Measurements from ENCODE around the gene GABRA4. TPM values are rescaled to one million over a fixed set of nuclear protein-coding genes. Genes with fewer than 3 reads are reported as not detected.

GABRA4 gene
- total RNA-seq, 1 experiment from 2014 or later = not detected

- Mint-ChIP-seq H3K4me3 (ENCODE audit: low read depth, unreplicated experiment) (no peak overlapping the region), H3K9me3 (ENCODE audit: low read depth, unreplicated experiment) (no peaks in the 10 kb centered on the region), H3K27me3 (ENCODE audit: unreplicated experiment) (no peaks in the 10 kb centered on the region), H3K4me1 (ENCODE audit: low read depth, unreplicated experiment) (no peaks in the 10 kb centered on the region), H3K36me3 (ENCODE audit: insufficient read depth, unreplicated experiment) (no peaks in the 10 kb centered on the region), H3K27ac (ENCODE audit: unreplicated experiment) (no peak overlapping the region)
- no TSS peak for BruUV-seq (replicated peaks)
- CTCF ChIA-PET = no interaction called here
- TF ChIP-seq CTCF (IDR thresholded peaks at IDR 0.05; ENCODE audit: unreplicated experiment) = no peak
- intact Hi-C loops (cut with micrococcal nuclease; ENCODE audit: unreplicated experiment) = no loop called here
- no peak for DNase-seq
Measured at GRCh38 chr4:46950826-46951225, 42.6 kb downstream of the GABRA4 start.

GRCh38 chr4:46949822-46950221, 43.6 kb downstream of the GABRA4 start:
- CTCF ChIA-PET = no interaction called here
- Mint-ChIP-seq H3K9me3 (ENCODE audit: low read depth, unreplicated experiment) (no peaks in the 10 kb centered on the region), H3K27me3 (ENCODE audit: unreplicated experiment) (no peaks in the 10 kb centered on the region), H3K27ac (ENCODE audit: unreplicated experiment) (no peak overlapping the region), H3K4me3 (ENCODE audit: low read depth, unreplicated experiment) (no peak overlapping the region), H3K36me3 (ENCODE audit: insufficient read depth, unreplicated experiment) (no peaks in the 10 kb centered on the region), H3K4me1 (ENCODE audit: low read depth, unreplicated experiment) (no peaks in the 10 kb centered on the region)
- BruUV-seq (replicated peaks) = no TSS peak
- DNase-seq = no peak
- intact Hi-C loops (cut with micrococcal nuclease; ENCODE audit: unreplicated experiment) = no loop called here
- no peak for TF ChIP-seq CTCF (IDR thresholded peaks at IDR 0.05; ENCODE audit: unreplicated experiment)

- CTCF ChIA-PET = no interaction called here
- H3K36me3 Mint-ChIP-seq (ENCODE audit: insufficient read depth, unreplicated experiment) = no peaks in the 10 kb centered on the region
- no peaks in the 10 kb centered on the region for H3K27me3 Mint-ChIP-seq (ENCODE audit: unreplicated experiment)
- no peak overlapping the region for H3K4me3 Mint-ChIP-seq (ENCODE audit: low read depth, unreplicated experiment)
- DNase-seq = no peak
- H3K9me3 Mint-ChIP-seq (ENCODE audit: low read depth, unreplicated experiment) = no peaks in the 10 kb centered on the region
- BruUV-seq (replicated peaks) = no TSS peak
- no peak overlapping the region for H3K27ac Mint-ChIP-seq (ENCODE audit: unreplicated experiment)
- intact Hi-C loops (cut with micrococcal nuclease; ENCODE audit: unreplicated experiment) = no loop called here
- TF ChIP-seq CTCF (IDR thresholded peaks at IDR 0.05; ENCODE audit: unreplicated experiment) = no peak
- H3K4me1 Mint-ChIP-seq (ENCODE audit: low read depth, unreplicated experiment) = no peaks in the 10 kb centered on the region
Measured at GRCh38 chr4:46947541-46947940, 45.8 kb downstream of the GABRA4 start.

- Mint-ChIP-seq H3K9me3 (ENCODE audit: low read depth, unreplicated experiment) (no peaks in the 10 kb centered on the region), H3K4me1 (ENCODE audit: low read depth, unreplicated experiment) (no peaks in the 10 kb centered on the region), H3K4me3 (ENCODE audit: low read depth, unreplicated experiment) (no peak overlapping the region), H3K27ac (ENCODE audit: unreplicated experiment) (no peak overlapping the region), H3K27me3 (ENCODE audit: unreplicated experiment) (no peaks in the 10 kb centered on the region), H3K36me3 (ENCODE audit: insufficient read depth, unreplicated experiment) (no peaks in the 10 kb centered on the region)
- intact Hi-C loops (cut with micrococcal nuclease; ENCODE audit: unreplicated experiment) = no loop called here
- BruUV-seq (replicated peaks) = no TSS peak
- DNase-seq = no peak
- CTCF ChIA-PET = no interaction called here
- TF ChIP-seq CTCF (IDR thresholded peaks at IDR 0.05; ENCODE audit: unreplicated experiment) = no peak
Measured at GRCh38 chr4:46946919-46947536, 46.4 kb downstream of the GABRA4 start.
